ENCODE results near the gene E2F6.

GRCh38 chr2:11419781-11420180 lies 46.2 kb downstream of the E2F6 start:
- TF ChIP-seq EZH2 (IDR thresholded peaks at IDR 0.05; ENCODE audit: insufficient read depth, poor library complexity, severe bottlenecking) (no peak), EZH2phosphoT487 (IDR thresholded peaks at IDR 0.05; ENCODE audit: insufficient read depth, low read depth) (no peak)
